ENCODE results near the gene LAMB3.

Gene LAMB3

DNA sequence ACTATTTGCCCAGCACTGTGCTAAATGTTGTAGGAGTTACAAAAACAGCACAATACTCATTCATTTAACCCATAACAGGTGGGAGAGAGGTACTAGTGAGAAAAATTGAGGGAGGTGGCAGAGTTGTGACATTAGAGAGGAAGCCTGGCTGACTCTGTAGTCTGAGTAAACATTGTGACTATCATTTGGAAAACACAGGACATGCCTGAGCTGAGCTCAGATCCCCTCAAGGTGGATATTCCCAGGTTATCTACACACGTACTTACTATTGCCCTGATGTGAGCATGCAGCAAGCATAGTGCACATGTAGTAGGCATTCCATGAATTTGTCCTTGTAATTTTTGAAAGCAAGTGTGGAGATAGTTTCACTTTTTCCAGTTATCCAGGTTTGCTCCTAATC lies 57.8 kb downstream of the LAMB3 start:
- FAIRE-seq, result no peak

DNA sequence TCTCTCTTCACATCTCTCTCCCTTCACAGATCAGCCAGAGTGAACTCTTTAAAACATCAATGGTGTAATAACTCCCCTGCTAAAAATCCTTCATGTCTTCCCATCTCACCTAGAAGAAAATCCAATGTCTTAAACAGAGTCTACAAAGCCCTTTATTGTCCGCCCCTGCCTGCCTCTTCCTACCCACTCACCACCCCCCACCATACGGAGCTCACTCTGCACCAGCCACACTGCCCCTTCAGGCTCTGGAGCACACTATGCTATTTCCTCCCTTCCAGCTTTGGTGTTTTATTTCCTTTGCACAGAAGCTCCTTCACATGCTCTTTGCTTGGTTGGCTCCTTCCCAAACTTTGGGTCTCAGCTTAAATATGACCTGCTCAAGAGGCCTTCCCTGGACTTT lies 58.5 kb downstream of the LAMB3 start:
- no peak for FAIRE-seq

DNA sequence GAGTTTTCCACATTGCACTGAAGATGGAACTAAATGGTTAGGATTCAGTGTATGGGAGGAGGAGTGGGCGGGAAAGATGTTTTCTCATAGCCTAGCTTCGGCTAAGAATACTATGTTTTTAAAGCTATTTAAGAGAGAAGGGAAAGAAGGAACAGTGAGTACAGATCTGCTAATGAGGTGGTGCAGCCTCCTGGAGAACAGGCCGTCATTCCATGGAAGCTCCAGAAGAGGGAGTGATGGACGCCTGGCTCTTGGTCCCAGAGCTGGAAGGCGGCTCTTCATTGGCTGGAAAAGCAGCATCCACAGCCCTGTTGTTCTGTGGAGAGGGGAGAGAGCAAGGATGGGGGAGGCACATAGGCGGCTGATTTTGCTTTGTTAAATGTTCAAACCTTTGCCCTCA lies 61.8 kb downstream of the LAMB3 start:
- no peak for FAIRE-seq

DNA sequence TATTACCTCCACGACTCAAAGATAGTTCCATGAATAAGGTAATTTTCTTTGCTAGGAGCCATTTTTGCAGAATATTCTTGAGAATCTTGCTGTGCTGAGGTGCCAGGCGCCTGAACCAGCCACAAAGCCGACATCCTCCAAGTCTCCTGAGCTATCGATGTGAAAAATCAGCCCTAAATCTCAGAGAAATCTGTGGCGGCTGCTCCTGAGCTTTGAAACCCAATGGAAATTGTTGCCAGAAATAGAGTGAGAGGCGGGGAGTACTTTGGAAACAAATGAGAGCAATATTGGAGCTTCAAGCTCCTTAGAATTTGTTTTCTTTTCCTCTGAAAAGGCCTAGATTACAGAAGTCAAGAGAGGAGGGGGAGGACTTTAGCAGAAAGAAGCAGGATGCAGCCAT lies 62.4 kb downstream of the LAMB3 start:
- FAIRE-seq, result no peak

DNA sequence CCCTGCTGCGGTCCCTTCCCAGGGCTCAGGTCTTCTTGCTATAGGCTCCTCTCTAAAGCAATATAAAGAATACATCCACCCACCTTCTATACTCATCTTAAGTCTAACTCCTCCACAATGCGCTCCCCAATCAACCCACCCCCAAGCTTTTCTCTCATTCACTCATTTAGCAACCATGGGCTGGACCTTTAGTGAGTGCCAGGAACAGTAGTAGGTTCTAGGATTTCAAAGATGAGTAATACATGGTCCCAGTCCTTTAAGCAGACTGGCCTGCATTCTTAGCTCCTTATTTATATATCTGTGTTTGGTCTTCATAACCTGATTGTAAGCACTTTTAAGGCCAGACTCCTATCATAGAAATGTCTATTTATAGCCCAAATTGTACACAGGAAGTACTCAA lies 62.8 kb downstream of the LAMB3 start:
- FAIRE-seq, result no peak

DNA sequence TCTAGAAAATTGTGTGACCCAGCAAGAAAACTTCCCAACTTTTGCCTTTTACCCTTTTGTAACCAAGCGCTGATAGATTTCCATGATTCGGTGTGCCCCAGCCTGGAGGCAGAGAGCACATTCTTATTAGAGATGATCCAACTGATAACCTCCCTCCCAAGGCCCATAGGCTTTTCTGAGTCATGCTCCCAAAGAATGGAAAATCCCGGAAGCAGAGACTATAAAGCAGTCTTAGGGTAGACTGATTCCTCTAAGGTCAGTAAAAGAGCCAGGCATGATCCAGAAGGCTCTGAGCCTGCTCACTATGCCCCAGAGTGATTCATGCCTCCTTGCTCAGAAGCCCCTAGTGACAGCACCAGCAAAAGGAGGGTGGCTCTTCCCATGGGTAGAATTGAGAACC lies 64.4 kb downstream of the LAMB3 start:
- no peak for FAIRE-seq

DNA sequence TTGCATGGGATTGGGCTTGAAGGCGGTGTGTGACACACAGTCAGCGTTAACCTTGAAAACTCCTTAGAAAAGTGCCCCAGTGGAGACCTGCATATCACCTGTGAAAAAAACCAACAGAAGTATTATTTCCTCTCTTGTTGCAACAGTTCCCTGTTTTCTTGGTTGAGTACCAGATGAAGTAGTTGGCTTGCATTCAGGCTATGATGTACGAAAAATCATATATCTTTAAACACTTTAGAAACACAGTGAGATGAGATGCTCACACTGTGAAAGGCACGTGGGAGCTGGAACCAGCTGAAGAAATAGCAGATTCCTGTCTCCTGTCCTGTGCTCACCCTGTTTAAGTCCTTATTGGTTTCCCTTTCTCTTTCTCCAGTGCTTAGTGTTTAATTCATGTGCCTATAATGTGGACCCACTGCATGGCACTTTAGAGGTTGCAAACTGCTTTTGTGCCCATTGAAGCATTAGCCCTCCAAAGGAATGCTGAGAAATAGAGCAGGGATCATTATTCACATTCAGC lies 65.9 kb downstream of the LAMB3 start:
- FAIRE-seq, result no peak

DNA sequence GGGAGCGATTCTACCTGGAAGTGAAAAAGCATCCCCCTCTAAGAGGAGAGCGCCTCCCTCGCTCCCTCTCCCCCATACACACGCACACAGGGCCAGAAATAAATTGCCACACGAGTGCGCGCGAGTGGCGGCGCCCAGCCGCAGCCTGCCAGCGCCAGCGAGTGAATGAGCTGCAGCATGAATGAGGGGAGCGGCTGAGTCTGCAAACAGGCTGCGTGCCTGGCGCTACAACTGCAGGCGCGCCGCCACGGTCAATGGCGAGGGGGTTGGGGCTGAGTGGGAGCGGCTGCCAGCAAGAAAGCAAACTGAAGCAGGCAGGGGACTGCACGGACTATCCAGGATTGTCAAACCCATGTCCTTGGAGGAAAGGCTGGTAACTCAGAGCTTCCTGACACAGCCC lies 66.6 kb downstream of the LAMB3 start:
- FAIRE-seq, result no peak

DNA sequence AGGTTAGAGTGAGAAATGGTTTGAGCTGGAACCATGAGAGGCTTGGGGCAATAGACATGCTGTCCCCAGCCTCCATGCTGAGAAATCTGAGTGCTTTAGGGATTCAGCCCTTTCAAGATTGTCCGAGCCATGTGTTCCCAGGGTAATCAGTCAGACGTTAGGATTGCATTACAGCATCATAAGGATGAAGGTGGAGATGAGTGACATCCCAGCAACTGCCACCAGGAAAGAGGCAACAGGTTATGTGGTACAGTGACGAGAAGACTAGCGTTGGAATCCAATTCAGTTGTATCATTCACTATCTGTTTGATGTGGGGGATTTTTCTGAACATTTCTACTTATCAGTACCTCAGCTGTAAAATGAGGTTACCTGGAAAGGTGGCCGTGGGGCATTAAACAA lies 67.0 kb downstream of the LAMB3 start:
- no peak for FAIRE-seq

DNA sequence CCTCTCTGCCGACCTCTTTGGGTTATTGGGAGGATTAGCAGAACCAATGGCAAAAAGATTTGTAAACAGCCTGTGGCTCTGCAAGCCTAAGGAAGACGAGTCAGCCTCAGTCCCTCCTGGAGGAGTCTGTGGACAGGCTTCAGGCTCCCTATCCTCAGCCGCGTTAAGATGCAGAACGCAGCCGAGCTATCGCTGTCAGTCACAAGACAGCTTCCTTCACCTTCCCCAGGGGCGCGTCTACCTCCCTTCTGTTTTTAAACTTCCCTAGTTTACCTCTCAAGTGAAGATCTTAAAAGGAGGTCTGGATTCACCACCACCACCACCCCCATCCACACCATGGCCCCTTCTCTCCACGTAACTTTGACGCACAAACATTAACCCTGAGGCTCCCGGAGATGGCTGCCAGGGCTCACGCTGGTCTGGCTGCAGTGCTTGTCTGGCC lies 68.0 kb downstream of the LAMB3 start:
- FAIRE-seq, result no peak

DNA sequence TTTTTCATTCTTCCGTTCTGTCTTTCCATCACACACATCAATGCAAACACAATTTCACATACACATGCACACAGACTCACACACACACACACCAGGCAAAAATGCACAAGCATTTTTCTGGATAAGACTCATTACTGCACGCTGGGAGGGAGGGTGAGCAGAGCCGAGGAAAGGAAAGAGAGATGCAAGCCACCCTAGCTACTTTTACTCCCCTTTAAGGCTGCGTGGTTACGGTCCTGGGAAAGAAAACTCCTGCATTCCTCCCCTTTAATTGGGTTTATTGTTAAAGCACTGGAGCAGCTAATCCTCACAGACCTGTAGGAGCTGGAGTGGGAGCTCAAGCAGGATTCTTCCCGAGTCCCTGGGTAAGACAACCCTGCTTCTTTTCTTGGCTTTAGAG lies 68.8 kb downstream of the LAMB3 start, which contains the start of gene CAMK1G:
Gene CAMK1G (plus strand): TSS at position 307 of the 400 bp plus-strand sequence. CDS start 11,270 bp downstream, outside the sequence.
- FAIRE-seq, result no peak

DNA sequence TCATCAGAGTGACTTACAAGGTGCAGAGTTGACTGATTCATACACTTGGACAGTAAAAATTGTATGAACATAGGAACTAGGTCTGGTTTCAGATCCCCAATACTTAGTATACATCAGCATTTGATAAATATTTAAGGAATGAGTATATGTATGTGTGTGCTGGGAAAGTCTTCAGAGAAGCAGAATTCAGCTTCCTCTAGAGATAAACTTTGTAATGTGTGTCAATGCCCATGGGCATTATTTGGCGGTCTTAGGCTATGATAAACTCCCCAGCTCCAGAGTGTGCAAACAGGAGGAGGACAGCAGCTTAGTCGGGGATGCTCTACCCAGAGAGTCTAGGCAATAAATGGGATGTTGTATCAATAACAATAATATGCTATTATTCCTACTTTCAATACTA lies 71.6 kb downstream of the LAMB3 start:
- FAIRE-seq, result no peak

DNA sequence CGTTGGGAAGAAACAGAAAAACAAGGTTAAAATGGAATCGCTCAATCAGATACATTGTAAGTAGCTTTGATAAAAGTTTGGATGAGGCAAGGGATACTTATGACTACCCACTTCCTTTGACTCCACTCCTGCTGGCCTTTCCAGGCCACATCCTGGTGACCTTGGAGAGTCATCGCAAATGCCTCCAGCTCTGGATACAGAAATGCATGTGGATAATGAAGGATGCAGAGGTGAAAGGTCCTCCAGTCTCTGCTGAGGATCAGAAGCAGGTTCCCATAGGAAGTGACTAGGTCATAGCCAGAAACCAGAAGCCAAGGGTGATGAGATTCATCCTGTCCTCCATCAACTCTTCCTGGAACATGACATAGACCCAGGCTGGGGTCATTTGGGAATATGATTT lies 74.9 kb downstream of the LAMB3 start:
- FAIRE-seq, result no peak

DNA sequence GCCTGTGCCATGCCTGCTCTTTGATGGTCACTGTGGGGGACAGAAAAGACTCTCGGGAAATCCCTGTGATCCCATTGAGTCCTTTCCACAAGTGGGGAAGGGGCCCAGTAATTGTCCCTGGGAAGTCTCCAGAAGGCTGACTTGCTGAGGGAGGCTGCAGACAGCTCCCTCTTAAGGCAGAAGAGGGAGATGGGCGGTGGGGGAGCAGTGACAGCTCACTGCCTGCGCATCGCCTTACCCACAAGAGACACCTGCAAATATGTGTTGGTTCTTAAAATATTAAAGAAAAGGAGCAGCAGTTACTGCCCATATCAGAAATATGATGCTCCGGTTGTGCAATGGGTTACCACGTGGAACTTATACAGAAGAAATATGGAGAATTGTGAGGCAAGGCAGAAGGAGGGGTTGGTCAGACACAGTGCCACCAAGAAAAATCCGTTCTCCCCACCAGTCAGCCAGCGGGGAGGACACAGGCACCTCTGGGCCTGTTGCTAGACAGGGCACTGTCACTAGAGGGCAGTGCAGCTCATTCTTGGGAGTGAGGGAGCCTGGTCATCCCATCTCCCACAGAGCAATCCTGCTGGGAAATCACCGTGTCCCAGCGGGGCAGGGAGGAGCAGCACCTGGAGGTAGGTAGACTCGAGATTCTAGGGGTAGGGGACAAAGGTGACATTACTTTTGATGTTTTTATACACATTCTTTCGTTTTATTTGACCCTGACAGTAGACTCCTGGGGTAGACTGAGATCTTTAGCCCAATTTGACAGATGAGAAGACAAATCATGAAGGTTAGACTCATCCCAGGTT lies 75.6 kb downstream of the LAMB3 start:
- FAIRE-seq, result no peak

DNA sequence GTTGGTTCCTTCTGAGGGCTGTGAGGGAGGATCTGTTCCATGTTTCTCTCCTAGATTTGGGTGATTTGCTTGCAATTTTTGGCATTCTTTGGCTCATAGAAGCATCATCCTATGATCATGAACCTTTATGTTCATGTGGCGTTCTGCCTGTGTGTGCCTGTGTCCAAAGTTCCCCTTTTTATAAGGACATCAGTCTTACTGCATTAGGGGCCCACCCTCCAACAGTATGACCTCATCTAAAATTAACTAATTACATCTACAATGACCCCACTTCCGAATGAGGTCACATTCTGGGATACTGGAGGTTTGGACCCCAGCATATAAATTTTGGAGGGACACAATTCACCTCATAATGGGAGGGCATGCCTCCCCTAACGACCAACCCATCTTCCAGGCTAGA lies 81.5 kb downstream of the LAMB3 start:
- no peak for FAIRE-seq

DNA sequence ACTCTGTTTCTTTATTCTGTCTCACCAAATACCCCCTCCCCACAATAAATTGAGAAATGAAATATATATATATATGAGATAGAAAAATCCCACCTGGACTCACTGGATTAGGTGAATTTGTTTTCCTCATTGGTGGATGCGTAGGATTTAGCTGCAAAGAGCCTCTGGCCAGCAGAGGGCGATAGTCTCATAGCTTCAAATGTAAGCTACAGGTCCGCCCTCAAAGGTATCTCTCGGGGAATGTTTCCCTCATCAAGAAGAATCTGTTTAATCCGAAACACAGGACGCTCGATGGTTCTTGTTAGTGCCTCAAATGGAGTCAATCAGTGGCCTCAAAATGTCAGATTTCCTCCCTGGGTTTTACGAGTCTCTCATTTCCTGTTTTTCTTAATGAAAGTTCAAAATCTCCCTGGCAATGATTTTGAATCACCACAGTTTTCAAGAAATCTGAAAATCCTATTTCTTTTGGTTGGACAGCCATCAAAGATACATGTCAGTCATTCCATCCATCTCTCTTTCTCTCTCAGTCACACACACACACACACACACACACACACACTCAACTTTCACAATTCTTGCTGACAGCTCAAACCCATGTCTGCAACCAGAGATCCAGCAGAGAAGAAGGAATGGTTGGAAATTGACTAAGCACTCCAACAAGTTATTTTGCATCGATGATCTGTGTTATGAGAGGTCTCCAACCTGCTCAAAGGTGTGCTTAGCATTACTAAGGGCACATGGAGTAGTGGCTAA lies 82.6 kb downstream of the LAMB3 start:
- peak; percentile 69 for FAIRE-seq

DNA sequence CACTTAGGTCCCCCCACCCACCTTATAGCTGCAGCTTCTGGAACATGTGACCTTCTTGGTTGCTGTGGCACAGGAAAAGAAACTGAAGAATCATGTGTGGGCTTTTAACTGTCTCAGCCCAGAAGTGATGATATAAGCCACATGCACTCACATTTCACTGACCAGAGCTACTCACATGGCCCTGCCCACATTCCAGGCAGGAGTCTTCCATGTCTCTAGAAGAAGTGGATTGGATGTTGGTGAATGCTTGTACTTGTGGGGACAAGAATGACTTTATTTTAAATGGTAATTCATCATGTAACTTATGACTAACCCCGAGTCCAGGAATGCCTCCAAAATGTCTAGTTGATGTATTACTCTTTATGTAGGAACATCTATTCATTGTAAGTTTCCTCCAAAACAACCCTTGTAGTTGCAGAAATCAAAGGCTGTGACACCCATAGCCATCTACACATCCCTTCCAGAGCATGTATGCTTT lies 84.5 kb downstream of the LAMB3 start:
- FAIRE-seq, result no peak

DNA sequence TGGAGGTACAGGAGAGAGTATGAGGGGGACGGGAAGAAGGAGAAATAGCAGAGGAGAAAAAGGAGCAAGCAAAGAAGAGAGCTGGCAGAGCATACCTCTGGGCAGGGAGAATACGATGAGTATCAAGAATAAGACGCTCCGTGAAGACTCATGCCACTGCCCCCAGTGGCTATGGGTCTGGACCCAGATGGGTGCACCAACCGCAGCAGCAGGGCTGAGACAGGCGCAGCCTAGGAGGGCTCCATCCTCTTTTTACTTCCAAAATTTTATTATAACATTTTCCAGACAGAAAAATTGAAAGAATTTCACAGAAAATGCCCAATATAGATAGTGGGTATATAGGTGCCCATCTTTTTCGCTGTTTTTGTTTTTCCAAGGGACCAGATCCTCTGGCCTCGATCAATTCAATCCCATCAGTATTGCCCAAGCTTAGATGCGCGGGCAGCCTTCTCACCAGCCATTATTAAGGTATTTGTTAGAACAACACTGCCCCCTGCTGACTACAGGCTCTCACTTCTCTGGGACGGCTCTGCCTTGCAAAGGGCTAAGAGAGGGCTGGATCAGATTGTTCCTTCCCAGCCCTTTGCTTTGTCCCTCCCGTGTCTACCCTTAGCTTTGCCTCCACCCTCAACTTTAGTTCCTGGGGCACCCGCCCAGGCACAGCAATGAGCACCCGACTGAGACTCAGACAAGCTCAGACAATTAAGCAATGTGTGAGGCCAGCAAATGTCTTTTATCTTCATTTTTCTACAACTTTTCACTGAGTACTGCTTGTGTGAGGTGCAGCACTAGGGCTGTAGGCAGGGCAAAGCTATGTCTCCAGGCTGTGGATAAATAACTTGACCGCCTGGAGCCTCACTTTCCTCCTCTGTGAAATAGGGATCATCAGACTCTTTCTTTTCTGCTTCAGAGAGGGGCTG lies 86.2 kb downstream of the LAMB3 start:
- FAIRE-seq, result peak; percentile 86

Measured in TTC549 (cell line).